ENCODE results near the gene DMP1. TPM values are rescaled to one million over a fixed set of nuclear protein-coding genes. Genes with fewer than 3 reads are reported as not detected.

DMP1 gene
- total and polyA plus RNA-seq, 3 donors from 2014 or later: 0.37 to 1.5 (median 0.91) TPM

DNA sequence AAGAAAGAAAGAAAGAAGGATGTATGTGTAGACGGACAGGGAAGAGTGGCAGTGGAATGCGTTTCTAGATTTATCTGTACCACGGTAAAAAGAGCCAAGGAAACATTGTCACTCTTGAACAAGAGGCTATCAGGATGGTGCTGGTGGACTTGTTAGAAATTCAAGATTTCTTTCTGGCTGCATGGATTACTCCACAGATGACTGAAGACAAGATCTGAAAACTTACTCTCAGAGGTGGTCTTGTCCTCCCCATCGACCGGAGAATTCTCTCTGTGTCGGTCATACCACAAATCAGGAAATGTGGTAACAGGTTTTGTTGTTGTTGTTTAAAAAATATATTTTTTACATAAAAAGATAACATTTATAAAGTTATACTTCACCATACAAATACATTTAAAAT, 30.0 kb upstream of the DMP1 start:
- H3K27me3 ChIP-seq: no peaks in the 10 kb centered on the region
- no peak for TF ChIP-seq POLR2A (IDR thresholded peaks at IDR 0.05)
- TF ChIP-seq, protein P1, sequence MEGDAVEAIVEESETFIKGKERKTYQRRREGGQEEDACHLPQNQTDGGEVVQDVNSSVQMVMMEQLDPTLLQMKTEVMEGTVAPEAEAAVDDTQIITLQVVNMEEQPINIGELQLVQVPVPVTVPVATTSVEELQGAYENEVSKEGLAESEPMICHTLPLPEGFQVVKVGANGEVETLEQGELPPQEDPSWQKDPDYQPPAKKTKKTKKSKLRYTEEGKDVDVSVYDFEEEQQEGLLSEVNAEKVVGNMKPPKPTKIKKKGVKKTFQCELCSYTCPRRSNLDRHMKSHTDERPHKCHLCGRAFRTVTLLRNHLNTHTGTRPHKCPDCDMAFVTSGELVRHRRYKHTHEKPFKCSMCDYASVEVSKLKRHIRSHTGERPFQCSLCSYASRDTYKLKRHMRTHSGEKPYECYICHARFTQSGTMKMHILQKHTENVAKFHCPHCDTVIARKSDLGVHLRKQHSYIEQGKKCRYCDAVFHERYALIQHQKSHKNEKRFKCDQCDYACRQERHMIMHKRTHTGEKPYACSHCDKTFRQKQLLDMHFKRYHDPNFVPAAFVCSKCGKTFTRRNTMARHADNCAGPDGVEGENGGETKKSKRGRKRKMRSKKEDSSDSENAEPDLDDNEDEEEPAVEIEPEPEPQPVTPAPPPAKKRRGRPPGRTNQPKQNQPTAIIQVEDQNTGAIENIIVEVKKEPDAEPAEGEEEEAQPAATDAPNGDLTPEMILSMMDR (IDR thresholded peaks at IDR 0.05): no peak
- WGBS, 2 donors: 50 to 51% methylated on average over 6 of the region's 6 CpGs
- no peaks in the 10 kb centered on the region for H3K4me1 ChIP-seq
- H3K9me3 ChIP-seq: no peaks in the 10 kb centered on the region
- intact Hi-C loops (cut with DNase I; ENCODE audit: low total_unique reads): no loop called here
- peak overlapping the region; percentile 31 to 82 for H3K27ac ChIP-seq
- no peak overlapping the region for H3K4me3 ChIP-seq
- DNase-seq: no peak
- no peaks in the 10 kb centered on the region for H3K36me3 ChIP-seq (ENCODE audit: low read depth, missing control alignments)

DNA sequence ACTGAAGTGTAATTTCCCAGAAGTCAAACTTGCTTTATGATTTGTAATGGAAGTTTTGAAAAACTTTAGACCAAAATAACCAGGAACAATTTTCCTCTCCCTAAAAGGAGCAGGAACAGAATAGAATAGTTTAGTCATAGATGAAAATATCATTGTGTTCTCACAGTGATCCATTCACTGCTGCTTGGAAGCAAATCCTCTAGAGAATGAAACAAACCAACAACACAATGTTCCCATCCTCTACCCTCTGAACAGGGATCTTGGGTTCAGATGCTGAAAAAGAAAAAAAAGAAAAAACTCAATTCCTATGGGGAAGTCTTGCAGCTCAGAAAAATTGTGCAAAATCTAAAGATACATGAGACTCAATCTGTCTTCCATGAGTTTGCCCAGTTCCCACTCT, 29.6 kb upstream of the DMP1 start:
- DNase-seq: no peak
- no peaks in the 10 kb centered on the region for H3K36me3 ChIP-seq (ENCODE audit: low read depth, missing control alignments)
- no peak overlapping the region for H3K4me3 ChIP-seq
- peak overlapping the region; percentile 31 to 82 for H3K27ac ChIP-seq
- intact Hi-C loops (cut with DNase I; ENCODE audit: low total_unique reads): no loop called here
- no peaks in the 10 kb centered on the region for H3K9me3 ChIP-seq
- no peaks in the 10 kb centered on the region for H3K27me3 ChIP-seq
- TF ChIP-seq, protein P1 (IDR thresholded peaks at IDR 0.05): no peak
- no peak for TF ChIP-seq POLR2A (IDR thresholded peaks at IDR 0.05)
- H3K4me1 ChIP-seq: no peaks in the 10 kb centered on the region

DNA sequence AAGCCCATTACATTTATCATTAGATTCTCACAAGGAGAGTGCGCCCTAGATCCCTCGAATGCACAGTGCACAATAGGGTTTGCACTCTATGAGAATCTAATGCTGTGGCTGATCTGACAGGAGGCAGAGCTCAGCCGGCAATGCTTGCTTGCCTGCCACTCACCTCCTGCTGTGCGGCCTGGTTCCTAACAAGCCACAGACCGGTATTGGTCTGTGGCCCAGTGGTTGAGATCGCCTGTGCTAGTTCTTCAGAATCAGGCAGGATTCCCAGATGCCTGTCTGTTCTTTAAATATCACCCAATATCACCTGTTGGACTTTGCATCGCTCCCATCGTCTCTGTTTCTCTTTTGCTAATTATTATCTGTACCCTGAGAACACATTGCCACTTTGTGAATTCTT, 27.8 kb upstream of the DMP1 start:
- Histone ChIP-seq H3K4me1 (no peaks in the 10 kb centered on the region), H3K27me3 (no peaks in the 10 kb centered on the region), H3K27ac (no peak overlapping the region), H3K4me3 (no peak overlapping the region), H3K36me3 (ENCODE audit: low read depth, missing control alignments) (no peaks in the 10 kb centered on the region), H3K9me3 (no peaks in the 10 kb centered on the region)
- WGBS, 2 donors: 86 to 87% methylated on average over 8 of the region's 8 CpGs
- intact Hi-C loops (cut with DNase I; ENCODE audit: low total_unique reads): no loop called here
- TF ChIP-seq POLR2A (IDR thresholded peaks at IDR 0.05): no peak
- TF ChIP-seq, protein P1 (IDR thresholded peaks at IDR 0.05): no peak
- no peak for DNase-seq

DNA sequence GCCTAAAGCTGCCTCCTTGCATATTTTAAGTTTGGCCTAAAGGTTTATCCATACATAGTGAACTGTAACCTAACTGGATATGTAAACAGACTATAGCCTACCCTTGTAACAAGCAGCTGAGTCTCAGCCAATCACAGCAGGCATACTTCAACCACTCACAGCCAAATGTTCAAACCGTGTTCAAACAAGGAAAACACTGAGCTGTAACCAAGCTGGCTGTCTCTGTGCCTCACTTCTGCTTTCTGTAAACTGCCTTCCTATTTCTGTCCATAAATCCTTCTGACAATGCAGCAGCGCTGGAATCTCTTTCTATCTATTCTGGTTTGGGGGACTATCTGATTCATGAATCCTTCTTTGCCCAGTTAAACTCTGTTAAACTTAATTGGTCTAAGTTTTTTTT, 25.4 kb upstream of the DMP1 start:
- Histone ChIP-seq H3K27ac (no peak overlapping the region), H3K9me3 (no peaks in the 10 kb centered on the region), H3K36me3 (ENCODE audit: low read depth, missing control alignments) (no peaks in the 10 kb centered on the region), H3K4me1 (no peaks in the 10 kb centered on the region), H3K27me3 (no peaks in the 10 kb centered on the region), H3K4me3 (no peak overlapping the region)
- no peak for DNase-seq
- TF ChIP-seq, protein P1 (IDR thresholded peaks at IDR 0.05): no peak
- TF ChIP-seq POLR2A (IDR thresholded peaks at IDR 0.05): no peak
- intact Hi-C loops (cut with DNase I; ENCODE audit: low total_unique reads): no loop called here
- WGBS, 2 donors: 56 to 67% methylated on average over 2 of the region's 2 CpGs

DNA sequence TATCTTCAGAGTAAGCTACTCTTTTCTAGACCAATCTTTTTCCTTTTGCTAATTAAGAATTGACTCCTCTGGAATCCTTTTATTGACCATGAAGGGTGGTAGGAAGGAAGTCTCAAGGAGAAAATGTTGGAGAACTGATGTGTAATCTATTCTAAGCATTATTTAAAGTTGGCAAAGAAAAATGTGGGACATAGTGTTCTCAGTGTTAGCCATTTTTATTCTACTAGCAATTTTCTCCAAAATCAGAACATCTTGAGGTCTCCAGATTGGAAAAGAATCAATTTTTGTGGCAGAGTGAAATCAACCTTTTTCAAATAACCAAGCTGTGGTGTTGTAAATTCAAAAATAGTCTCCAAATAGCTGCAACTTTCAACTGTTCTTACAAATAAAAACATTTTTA, 18.4 kb upstream of the DMP1 start:
- Histone ChIP-seq H3K4me3 (no peak overlapping the region), H3K36me3 (ENCODE audit: low read depth, missing control alignments) (no peaks in the 10 kb centered on the region), H3K9me3 (no peaks in the 10 kb centered on the region), H3K27me3 (no peaks in the 10 kb centered on the region), H3K4me1 (no peaks in the 10 kb centered on the region), H3K27ac (peak overlapping the region in 1 of 2 donors; percentile 8)
- no peak for DNase-seq
- intact Hi-C loops (cut with DNase I; ENCODE audit: low total_unique reads): no loop called here
- TF ChIP-seq, protein P1 (IDR thresholded peaks at IDR 0.05): no peak
- no peak for TF ChIP-seq POLR2A (IDR thresholded peaks at IDR 0.05)

Measured in testis (tissue), 3 donors.